ENCODE results near the gene DERL3. TPM values are rescaled to one million over a fixed set of nuclear protein-coding genes. Genes with fewer than 3 reads are reported as not detected.
A peak's percentile ranks its signal among the peaks of the same experiment; 100 is the strongest.

DERL3 gene
- total RNA-seq, 2 experiments from 2014 or later, result 5.4 to 7.6 TPM

GRCh38 chr22:23786752-23787599 is 51.8 kb downstream of the DERL3 start, which contains the start of gene SMARCB1:
SMARCB1 (plus strand) TSS chr22:23786966; CDS start chr22:23787170, 204 bp downstream.
- CTCF ChIA-PET, result interaction anchor here (1.0 to 1.6 kb wide), 4 partner anchors 14 to 107 kb away, joined by 3 read pairs; partner anchors contain the start of genes MIF and MMP11
- Mint-ChIP-seq H3K36me3 (ENCODE audit: low read depth) (peaks cover 5% of the 10 kb centered on the region), H3K4me1 (ENCODE audit: low read depth) (peaks cover 36% of the 10 kb centered on the region)

GRCh38 chr22:23786261-23786710 is 52.5 kb downstream of the DERL3 start:
- intact Hi-C loops (cut with micrococcal nuclease), result no loop called here
- no peak for TF ChIP-seq CTCF (IDR thresholded peaks at IDR 0.05)
- Mint-ChIP-seq H3K4me1 (ENCODE audit: low read depth) (peaks cover 31% of the 10 kb centered on the region), H3K36me3 (ENCODE audit: low read depth) (peaks cover 5% of the 10 kb centered on the region), H3K9me3 (no peaks in the 10 kb centered on the region), H3K4me3 (peak overlapping the region; percentile 84), H3K27ac (peak overlapping the region; percentile 96), H3K27me3 (no peaks in the 10 kb centered on the region)
- CTCF ChIA-PET, result interaction anchor here (1.0 to 1.6 kb wide), 9 partner anchors 14 to 108 kb away, joined by 3 to 5 read pairs (median 3); partner anchors contain the start of genes CHCHD10, MIF, MMP11 and SLC2A11
- DNase-seq (peak; percentile 48), ATAC-seq (peak; percentile 25)
- POLR2A ChIA-PET, result interaction anchor here (0.7 to 3.3 kb wide), 5 partner anchors 8 to 25 kb away, joined by 3 to 14 read pairs (median 3); partner anchors contain the start of gene MMP11

More at GRCh38 chr22:23786752-23787599, 51.8 kb downstream of the DERL3 start, which contains the start of gene SMARCB1:
- POLR2A ChIA-PET, result interaction anchor here (0.7 to 3.3 kb wide), 6 partner anchors 9 to 65 kb away, joined by 3 to 14 read pairs (median 3); partner anchors contain the start of gene MMP11
- intact Hi-C loops (cut with micrococcal nuclease), result no loop called here
- peak; percentile 83 for ATAC-seq
- H3K27me3 Mint-ChIP-seq, result no peaks in the 10 kb centered on the region
- H3K27ac Mint-ChIP-seq, result peak within 1 kb of the TSS; percentile 96
- TF ChIP-seq CTCF (IDR thresholded peaks at IDR 0.05), result no peak
- peak; percentile 93 for DNase-seq
- peak within 1 kb of the TSS; percentile 84 for H3K4me3 Mint-ChIP-seq
- no peaks in the 10 kb centered on the region for H3K9me3 Mint-ChIP-seq

Other genes with a start within 250 kb of the DERL3 start
- gene DRICH1, start 206.7 kb downstream of the DERL3 start, total RNA-seq, result under 1 TPM in 1 of 2 experiments, not detected in 1; 0.23 TPM
- 10 to 100 TPM; 11.9 to 16.7 TPM for gene RGL4, start 148.0 kb downstream of the DERL3 start, total RNA-seq
- 1 to 10 TPM; 1.7 TPM for gene ZNF70, start 87.9 kb downstream of the DERL3 start, total RNA-seq
- gene VPREB3, start 84.6 kb downstream of the DERL3 start, total RNA-seq, result not detected
- 1 to 10 TPM; 1.1 to 2.1 TPM for gene C22orf15, start 76.0 kb downstream of the DERL3 start, total RNA-seq
- gene CHCHD10, start 71.0 kb downstream of the DERL3 start, total RNA-seq, result 100 to 1,000 TPM; 197 to 212 TPM
- gene MMP11, start 66.2 kb downstream of the DERL3 start, total RNA-seq, result 1 to 10 TPM in 1 of 2 experiments, under 1 TPM in 1; 0.85 to 1.4 TPM
- gene SMARCB1, start 52.0 kb downstream of the DERL3 start, total RNA-seq, result 10 to 100 TPM; 82.8 to 86.3 TPM
- gene SLC2A11, start 18.9 kb upstream of the DERL3 start, total RNA-seq, result 1 to 10 TPM; 8.0 to 8.6 TPM
- gene MIF, start 55.4 kb upstream of the DERL3 start, total RNA-seq, result 1,000 to 10,000 TPM; 1,485 to 1,525 TPM
- gene GSTT2B, start 122.2 kb upstream of the DERL3 start, total RNA-seq, result not detected
- gene DDTL, start 127.9 kb upstream of the DERL3 start, total RNA-seq, result not detected
- 100 to 1,000 TPM; 116 to 119 TPM for gene DDT, start 135.4 kb upstream of the DERL3 start, total RNA-seq
- not detected for gene GSTT2, start 141.1 kb upstream of the DERL3 start, total RNA-seq
- gene GSTT4, start 166.4 kb upstream of the DERL3 start, total RNA-seq, result not detected
- gene CABIN1, start 172.3 kb upstream of the DERL3 start, total RNA-seq, result 100 to 1,000 TPM; 118 to 125 TPM

Data from activated CD8-positive, alpha-beta T cell treated with anti-CD3 and anti-CD28 coated beads for 36 hours (primary cell).